ENCODE data around the gene CGNL1.

CGNL1 gene

DNA sequence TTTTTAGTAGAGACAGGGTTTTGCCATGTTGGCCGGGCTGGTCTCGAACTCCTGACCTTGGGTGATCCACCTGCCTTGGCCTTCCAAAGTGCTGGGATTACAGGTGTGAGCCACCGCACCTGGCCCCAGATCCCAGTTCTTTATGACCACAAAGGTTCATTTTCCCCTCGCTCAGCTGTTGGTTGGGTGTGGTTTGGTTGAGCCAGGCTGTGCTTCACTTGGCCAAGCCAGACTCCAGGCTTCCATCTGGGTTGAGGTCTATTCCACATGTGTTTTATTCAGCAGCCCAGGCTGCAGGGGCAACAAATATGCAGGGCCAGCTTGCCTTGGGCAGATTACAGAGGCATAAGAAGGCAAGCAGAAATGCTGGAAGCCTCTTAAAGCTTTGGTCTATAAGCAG is 13.7 kb downstream of the CGNL1 start:
- DNase-seq, result no peak

DNA sequence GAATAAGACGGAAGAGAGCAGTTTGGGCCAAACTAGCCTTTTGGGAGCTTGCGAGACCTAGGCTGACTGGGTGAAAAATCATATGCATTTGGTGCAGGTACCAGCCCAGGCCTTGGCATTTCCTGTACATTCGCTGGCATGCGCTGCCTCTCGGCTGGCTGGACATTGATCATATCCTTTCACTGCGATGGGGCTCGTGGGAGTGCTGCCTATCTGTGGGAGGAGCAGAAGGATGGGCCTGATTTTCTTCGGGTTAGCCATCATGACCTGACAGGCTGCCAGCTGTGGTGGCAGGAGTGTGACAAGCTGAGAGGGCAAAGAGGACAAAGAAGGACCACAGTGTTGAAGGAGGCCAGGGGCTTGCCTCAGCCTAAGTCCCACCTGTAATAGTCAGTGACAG is 14.3 kb downstream of the CGNL1 start:
- DNase-seq, result no peak

GRCh38 chr15:57391537-57391936 is 15.2 kb downstream of the CGNL1 start:
- DNase-seq, result no peak

GRCh38 chr15:57393061-57393460 is 16.8 kb downstream of the CGNL1 start:
- no peak for DNase-seq

DNA sequence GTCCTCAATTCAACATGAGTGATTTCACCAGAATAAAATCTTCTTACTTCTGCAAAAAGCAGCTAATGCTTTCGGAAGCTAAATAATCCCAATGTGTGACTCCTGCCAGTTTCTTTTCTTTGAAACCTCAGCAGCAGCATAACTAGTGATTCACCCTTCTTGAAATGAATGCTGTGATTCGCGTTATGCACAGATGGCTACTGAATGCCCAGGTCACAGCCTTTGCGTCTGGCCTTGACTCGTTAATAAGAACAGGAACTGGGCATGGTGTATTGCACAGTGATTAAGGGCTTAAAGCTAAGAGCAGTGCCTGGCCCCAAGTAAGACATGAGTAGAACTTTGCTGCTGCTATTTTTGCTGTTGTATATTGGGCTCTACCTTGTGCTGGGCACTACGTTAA is 19.0 kb downstream of the CGNL1 start:
- DNase-seq, result no peak

GRCh38 chr15:57398336-57398735 is 22.0 kb downstream of the CGNL1 start:
- no peak for DNase-seq

DNA sequence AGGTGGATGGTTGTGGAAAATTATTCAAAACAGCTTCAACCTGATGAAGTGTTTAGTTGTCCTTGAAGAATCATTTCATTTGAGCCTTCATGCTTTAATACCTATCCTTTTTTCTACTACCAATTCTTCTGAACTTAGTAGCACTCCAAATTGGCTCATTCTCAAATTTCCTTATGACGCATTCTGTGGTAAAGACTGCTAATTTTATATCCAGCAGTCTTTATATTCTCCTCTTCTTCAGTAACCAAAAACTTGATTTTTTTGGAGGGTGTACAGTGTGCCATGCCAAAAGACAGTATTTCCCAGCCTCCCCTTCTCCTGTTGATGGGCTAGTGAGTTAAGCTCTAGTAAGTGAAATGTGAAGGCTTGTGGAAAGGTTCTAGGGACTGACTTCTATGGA is 25.2 kb downstream of the CGNL1 start:
- no peak for DNase-seq

DNA sequence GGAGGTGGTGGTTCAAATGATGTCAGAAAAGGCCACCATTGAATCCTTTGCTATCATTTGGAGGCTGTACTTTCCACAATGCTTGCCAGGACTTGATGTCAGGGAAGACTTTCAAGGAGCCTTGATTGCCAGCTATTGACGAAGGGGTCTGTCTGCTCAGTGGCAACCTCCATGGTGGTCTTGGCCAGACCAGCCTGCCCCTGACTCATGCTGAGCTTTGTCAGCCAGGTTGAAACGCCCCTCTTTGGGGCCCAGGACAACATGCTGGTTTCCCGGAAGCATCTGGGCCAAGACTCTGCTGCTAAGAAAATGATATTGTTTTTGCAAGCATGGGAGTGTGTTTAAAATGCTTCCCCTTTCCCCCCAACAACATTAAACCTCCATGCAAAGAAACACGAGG is 26.7 kb downstream of the CGNL1 start:
- DNase-seq, result no peak

DNA sequence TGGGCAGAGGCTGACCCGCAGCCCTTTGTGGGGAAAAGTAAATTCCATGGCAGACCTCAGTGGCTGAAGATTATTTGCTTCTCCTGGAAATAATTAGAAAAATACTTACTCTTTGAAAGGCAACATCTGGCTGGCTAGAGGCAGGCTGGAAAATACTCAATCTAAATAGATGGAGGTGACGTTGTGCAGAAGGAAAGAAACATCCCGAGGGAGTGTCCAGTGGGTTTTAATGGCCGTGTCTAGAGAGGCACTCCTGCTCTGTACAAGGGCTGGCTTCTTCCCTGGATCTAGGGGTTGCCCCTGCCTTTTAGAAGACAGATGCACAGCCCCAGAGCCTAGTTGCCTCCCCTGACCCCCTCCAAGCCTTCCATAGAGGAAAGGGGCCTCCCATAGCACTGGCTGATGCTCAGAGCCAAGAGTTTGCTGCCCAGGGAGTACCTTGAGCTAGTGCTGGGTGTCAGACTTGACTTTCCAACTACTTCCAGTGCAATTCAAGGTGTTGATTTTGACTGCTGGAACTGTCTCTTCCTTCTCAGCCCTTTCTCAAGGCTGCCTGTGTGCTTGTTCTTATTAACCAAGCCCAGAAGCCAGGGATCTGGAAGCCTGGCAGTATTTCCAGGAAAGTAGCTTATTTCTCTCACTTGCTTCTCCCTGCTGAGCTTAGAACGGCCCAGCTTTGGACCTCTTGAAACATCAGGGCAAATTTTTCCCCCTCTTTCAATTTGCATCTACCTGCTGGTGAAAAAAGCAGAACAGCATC is 27.4 kb downstream of the CGNL1 start:
- no peak for DNase-seq

DNA sequence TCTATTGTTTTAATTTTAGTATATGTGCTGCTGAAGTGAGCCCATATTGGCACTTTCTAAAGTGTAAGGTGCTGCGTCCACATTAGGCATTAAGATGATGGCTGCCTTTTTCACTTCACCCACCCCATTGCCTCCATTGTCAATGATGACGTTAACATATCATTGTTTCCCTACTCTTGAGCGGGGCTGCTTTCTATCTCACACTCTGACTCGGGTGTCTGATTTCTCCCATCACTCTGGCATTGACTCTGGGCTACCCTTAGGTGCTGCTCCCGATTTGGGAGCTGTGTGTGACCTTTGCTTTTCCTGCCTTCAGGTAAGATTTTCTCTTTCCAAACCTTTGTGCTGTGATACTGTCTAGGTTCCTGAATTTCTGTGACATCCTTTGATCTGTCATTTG is 28.8 kb downstream of the CGNL1 start:
- no peak for DNase-seq

DNA sequence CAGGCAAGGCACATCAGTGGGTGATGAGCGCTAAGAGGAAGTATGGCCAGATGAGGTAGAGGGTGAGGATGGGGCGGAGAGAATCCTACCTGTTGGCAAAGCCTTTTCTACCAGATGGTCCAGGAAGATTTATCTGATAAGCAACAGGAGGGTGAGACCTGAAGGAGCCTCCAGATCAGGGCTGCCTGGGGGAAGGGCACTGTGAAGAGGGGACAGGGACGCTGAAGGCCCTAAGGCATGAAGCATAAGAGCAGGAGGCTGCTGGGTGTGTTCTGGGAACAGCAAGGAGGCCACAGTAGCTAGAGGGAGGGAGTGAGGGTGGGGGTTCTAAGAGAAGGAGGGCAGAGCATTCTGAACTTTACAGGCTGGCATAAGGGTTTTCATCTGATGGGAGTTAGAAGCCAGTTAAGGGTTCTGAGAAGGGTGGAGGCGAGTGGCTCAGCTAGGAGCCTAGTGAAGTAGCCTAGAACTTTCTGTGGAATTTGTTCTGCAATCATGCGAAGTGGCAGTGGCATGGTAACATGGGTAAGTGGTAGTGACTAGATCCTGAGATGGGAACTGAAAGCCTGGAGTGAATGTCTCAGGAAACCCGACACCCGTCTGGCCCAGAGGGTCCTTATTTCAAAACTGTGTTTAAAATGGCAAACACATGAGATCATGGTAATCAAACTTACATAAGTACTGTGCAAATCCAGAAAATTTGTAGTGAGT is 29.9 kb downstream of the CGNL1 start:
- no peak for DNase-seq

DNA sequence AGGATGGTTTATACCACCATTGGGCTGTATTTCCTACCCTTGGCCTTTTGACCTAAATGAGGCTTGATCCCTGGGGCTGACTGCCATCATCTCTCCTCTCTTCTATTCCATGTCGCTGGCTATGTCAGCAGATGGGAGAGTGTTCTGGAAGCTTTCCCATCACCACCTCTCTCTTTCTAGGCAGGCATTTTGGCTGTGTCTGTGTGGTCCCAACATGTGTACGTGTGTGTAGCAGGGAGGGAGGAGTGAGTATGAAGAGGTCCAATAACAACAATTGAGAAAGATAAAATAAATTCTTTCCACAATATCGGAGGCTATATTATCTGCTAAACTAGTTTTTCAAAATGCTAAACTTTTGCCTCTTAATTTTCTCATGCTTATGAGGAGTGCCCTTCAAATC is 34.1 kb downstream of the CGNL1 start:
- DNase-seq, result no peak

DNA sequence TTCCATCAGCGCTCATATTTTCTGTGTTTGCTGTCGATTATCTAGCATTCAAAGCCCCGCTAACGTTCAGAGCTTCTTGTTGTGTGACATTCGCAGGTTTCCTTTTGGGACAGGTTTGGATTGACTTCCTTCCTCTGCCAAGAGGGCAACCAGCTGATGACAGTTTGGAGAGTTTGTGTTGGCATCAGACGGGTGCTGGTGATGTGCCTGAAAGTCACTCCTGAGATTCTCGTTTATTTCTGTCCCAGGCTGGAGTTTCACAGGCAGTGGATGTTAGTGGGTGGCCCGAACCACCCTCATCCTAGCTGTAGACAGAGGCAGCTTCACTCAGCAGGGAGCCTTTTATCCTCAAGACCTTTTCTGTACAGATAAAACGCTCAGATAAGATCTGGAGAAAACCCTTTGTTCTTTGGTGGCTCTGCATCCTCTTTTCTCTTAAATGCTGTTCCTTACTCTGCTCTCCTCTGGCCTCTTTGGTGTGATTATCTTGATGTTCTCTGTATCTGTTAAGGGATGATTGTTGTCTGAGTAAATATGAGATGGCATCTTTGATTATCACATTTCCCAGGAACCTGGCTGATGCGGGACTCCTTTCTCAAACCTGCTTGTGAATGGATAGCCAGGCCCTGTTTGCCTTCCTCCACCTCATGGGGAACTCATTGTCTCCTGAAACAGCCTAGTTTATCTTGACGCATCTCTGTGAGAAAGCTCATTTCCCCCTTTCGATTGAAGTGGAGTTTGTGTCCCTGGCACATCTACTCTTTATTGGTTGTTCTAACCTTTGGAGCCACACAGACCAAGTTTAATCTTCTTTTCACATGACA is 35.9 kb downstream of the CGNL1 start:
- no peak for DNase-seq

GRCh38 chr15:57415602-57416001 is 39.3 kb downstream of the CGNL1 start:
- DNase-seq, result no peak

DNA sequence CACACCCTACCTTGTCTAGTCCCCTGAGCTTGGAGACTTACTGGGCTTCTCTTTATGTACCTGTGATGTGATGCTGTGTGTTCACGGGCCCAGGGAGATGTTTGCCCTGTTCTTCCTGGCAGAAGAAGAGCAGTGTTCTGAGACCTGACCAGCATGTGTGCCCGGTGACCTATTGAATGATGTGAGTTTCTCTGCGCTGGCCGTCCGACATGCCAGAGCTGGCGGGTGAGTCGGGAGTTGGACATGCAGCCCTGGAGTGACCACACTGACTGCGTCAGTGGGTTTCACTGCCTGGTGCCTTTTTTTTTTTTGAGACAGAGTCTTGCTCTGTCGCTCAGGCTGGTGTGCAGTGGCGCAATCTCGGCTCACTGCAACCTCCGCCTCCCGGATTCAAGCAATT is 42.3 kb downstream of the CGNL1 start:
- DNase-seq, result no peak

- no peak for DNase-seq
Measured at GRCh38 chr15:57419335-57419734, 43.0 kb downstream of the CGNL1 start.

- DNase-seq, result no peak
Measured at GRCh38 chr15:57421110-57421509, 44.8 kb downstream of the CGNL1 start.

DNA sequence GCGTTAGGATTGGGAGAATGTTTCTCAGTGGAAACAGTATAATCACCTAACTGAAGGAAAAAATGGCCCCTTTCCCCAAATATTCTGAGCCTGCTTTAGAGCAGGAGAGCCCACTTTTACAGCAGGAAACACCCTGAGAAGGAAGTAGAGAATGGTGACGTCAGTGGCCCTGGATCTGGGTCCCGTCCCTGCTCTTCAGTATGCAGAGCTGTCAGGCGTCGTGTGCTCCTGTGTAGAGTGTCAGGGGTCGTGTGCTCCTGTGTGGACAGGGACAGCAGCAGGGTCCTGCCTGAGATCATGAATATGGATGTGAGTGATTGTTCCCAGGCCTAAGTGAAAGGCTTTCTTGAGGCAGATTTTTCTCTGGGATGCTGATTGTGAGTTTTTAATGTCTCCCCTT is 45.2 kb downstream of the CGNL1 start:
- DNase-seq, result no peak

- DNase-seq, result no peak
Measured at GRCh38 chr15:57422113-57422754, 45.9 kb downstream of the CGNL1 start.

DNA sequence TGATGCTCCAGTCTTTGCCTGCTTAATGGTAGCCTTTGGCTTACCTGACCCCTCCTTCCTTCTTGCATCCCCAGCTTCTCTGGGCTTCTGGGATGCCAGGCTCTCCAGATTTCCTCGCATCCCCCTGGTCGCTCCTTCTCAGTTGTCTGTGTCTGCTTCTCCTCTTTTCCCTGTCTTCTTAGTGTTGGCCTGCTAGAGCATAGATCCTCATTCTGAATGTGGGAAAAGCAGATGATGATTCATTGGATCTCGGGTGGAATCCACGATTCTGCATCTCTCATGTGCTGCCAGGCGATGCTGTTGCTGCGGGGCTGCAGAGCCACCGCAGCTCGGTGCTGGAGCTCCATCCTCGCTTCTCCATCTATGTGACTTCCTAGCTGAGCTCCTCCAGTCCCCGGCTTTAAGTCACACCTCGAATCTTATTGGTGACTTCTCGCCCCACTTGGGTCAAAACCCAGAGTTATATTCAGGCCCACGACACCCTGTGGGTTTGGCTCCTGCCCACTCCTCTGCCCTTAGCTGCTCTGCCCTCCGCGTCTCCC is 47.4 kb downstream of the CGNL1 start:
- DNase-seq, result no peak

- DNase-seq, result no peak
Measured at GRCh38 chr15:57424628-57425405, 48.5 kb downstream of the CGNL1 start.

DNA sequence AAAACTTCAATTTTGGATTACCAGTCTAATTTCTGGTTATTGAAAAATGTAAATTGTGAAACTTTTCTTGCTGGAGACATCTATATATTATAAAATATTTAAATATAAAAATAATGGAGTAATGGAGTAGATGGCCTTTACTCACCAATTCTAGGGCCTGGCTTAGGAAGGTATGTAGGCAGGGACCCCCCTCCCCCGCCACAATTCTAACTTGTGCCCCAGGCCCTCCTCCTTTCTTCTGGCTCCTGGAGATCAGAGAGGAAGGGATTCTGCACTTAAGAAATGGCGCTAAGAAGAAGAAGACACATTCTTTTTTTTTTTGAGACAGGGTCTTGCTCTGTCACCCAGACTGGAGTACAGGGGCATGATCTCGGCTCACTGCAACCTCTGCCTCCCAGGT is 49.5 kb downstream of the CGNL1 start:
- no peak for DNase-seq
